Astrocyte (in vitro differentiated cells and primary cell): Measurements from ENCODE around the gene IL2RA. TPM values are rescaled to one million over a fixed set of nuclear protein-coding genes. Genes with fewer than 3 reads are reported as not detected.

ENCODE experiments used
- DNase-seq: peaks from one replicate; pipeline ENCODE4 v3.0.0-alpha.2; 2010; ENCODE audit warnings: low read depth
- FAIRE-seq: peaks from 2 replicates; lab custom pipeline; 2011; peaks lifted over from hg19 to GRCh38; lab: Jason Lieb, UNC
- H2AFZ ChIP-seq: 2 replicates; pipeline ENCODE4 v1.6.0; 2012; ENCODE audit warnings: low read depth, low read length, inconsistent platforms
- H3K27ac ChIP-seq: 2 replicates; pipeline ENCODE4 v1.5.1; 2011; ENCODE audit warnings: low read depth, low read length, inconsistent platforms
- H3K27me3 ChIP-seq: 2 replicates; pipeline ENCODE4 v1.6.0; 2011; ENCODE audit warnings: low read length, inconsistent platforms; ENCODE audit not compliant: insufficient read depth
- H3K36me3 ChIP-seq: 2 replicates; pipeline ENCODE4 v1.5.1; 2011; ENCODE audit warnings: low read length, inconsistent platforms; ENCODE audit not compliant: insufficient read depth
- H3K4me1 ChIP-seq: 2 replicates; pipeline ENCODE4 v1.5.1; 2011; ENCODE audit warnings: low read length, inconsistent platforms; ENCODE audit not compliant: insufficient read depth
- H3K4me2 ChIP-seq: 2 replicates; pipeline ENCODE4 v1.6.0; 2012; ENCODE audit warnings: low read length, inconsistent platforms
- H3K4me3 ChIP-seq: 2 replicates; pipeline ENCODE4 v1.5.1; 2011; ENCODE audit warnings: low read depth, mild to moderate bottlenecking, low read length, inconsistent platforms; ENCODE audit not compliant: insufficient read depth
- H3K79me2 ChIP-seq: 2 replicates; pipeline ENCODE4 v1.6.0; 2012; ENCODE audit warnings: mild to moderate bottlenecking, low read length, inconsistent platforms; ENCODE audit not compliant: insufficient read depth
- H3K9ac ChIP-seq: 2 replicates; pipeline ENCODE4 v1.6.0; 2012; ENCODE audit warnings: mild to moderate bottlenecking, low read length, inconsistent platforms
- H3K9me3 ChIP-seq: 2 replicates; pipeline ENCODE4 v1.5.1; 2012; ENCODE audit warnings: low read depth, mild to moderate bottlenecking, low read length, inconsistent platforms; ENCODE audit not compliant: insufficient read depth
- H4K20me1 ChIP-seq: 2 replicates; pipeline ENCODE4 v1.6.0; 2012; ENCODE audit warnings: low read length, inconsistent platforms; ENCODE audit not compliant: insufficient read depth
- H3K27ac Mint-ChIP-seq: one replicate; pipeline ENCODE4 v1.8.0; 2021; ENCODE audit warnings: mild to moderate bottlenecking, mixed read lengths; ENCODE audit not compliant: unreplicated experiment
- H3K27me3 Mint-ChIP-seq: one replicate; pipeline ENCODE4 v1.8.0; 2021; ENCODE audit warnings: low read depth, mixed read lengths; ENCODE audit not compliant: unreplicated experiment
- H3K36me3 Mint-ChIP-seq: one replicate; pipeline ENCODE4 v1.8.0; 2021; ENCODE audit warnings: low read depth, mixed read lengths; ENCODE audit not compliant: unreplicated experiment
- H3K4me1 Mint-ChIP-seq: one replicate; pipeline ENCODE4 v1.8.0; 2021; ENCODE audit warnings: low read depth, mixed read lengths; ENCODE audit not compliant: unreplicated experiment
- H3K4me3 Mint-ChIP-seq: one replicate; pipeline ENCODE4 v1.8.0; 2021; ENCODE audit warnings: mild to moderate bottlenecking, moderate library complexity, mixed read lengths; ENCODE audit not compliant: unreplicated experiment
- H3K9me3 Mint-ChIP-seq: one replicate; pipeline ENCODE4 v1.8.0; 2021; ENCODE audit warnings: mild to moderate bottlenecking, mixed read lengths; ENCODE audit not compliant: unreplicated experiment
- EZH2 ChIP-seq: IDR thresholded peaks from 2 replicates; pipeline ENCODE4 v1.6.1; 2012; ENCODE audit warnings: mild to moderate bottlenecking, low read length, inconsistent platforms; ENCODE audit not compliant: insufficient read depth
- total RNA-seq: library from RNA; stranded (reverse); gene quantifications from 2 replicates; pipeline ENCODE4 v1.2.1, GENCODE V29; 2021
- TF ChIP-seq, protein P1 (sequence below): IDR thresholded peaks from 2 replicates; pipeline ENCODE4 v1.5.1; 2011; ENCODE audit warnings: low read depth, mild to moderate bottlenecking, inconsistent platforms, low read length, moderate library complexity; ENCODE audit not compliant: insufficient read depth

The IL2RA gene
- total RNA-seq, 1 donor from 2014 or later = not detected

DNA sequence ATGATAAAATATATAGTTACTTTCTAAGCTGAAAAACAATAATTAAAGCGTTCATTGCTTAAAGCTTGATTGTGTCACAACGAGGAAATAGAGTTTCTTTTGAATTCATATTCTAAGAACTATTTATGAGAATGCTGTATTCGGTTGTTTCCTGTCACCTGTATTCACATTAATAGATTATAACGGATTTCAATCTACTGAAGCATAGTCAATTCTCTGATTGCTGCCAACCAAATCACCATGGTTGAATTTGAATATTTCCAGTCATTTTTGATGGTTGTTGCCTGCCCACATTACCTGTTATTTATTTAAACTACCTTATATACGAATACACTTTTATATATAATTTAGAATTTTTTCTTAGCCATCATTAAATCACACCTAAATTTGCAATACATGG lies 22.0 kb downstream of the IL2RA start:
- H3K27me3 Mint-ChIP-seq = peaks cover 32% of the 10 kb centered on the region
- H3K9me3 Mint-ChIP-seq = peaks cover 4% of the 10 kb centered on the region
- no peak overlapping the region for H3K27ac Mint-ChIP-seq

GRCh38 chr10:6039711-6040110 lies 22.5 kb downstream of the IL2RA start:
- H3K27me3 ChIP-seq = peaks cover 12% of the 10 kb centered on the region
- H3K4me3 ChIP-seq = no peak overlapping the region
- no peak overlapping the region for H3K9ac ChIP-seq
- DNase-seq = no peak
- H3K9me3 ChIP-seq = no peaks in the 10 kb centered on the region
- no peaks in the 10 kb centered on the region for H3K79me2 ChIP-seq
- Mint-ChIP-seq H3K4me3 (no peak overlapping the region), H3K4me1 (no peaks in the 10 kb centered on the region), H3K27ac (no peak overlapping the region), H3K27me3 (peaks cover 28% of the 10 kb centered on the region), H3K9me3 (peaks cover 4% of the 10 kb centered on the region), H3K36me3 (no peaks in the 10 kb centered on the region)
- H4K20me1 ChIP-seq = no peaks in the 10 kb centered on the region
- no peaks in the 10 kb centered on the region for H3K36me3 ChIP-seq
- H3K27ac ChIP-seq = no peak overlapping the region
- H3K4me2 ChIP-seq = no peak overlapping the region
- no peak overlapping the region for H2AFZ ChIP-seq
- no peak for FAIRE-seq
- TF ChIP-seq, protein P1, sequence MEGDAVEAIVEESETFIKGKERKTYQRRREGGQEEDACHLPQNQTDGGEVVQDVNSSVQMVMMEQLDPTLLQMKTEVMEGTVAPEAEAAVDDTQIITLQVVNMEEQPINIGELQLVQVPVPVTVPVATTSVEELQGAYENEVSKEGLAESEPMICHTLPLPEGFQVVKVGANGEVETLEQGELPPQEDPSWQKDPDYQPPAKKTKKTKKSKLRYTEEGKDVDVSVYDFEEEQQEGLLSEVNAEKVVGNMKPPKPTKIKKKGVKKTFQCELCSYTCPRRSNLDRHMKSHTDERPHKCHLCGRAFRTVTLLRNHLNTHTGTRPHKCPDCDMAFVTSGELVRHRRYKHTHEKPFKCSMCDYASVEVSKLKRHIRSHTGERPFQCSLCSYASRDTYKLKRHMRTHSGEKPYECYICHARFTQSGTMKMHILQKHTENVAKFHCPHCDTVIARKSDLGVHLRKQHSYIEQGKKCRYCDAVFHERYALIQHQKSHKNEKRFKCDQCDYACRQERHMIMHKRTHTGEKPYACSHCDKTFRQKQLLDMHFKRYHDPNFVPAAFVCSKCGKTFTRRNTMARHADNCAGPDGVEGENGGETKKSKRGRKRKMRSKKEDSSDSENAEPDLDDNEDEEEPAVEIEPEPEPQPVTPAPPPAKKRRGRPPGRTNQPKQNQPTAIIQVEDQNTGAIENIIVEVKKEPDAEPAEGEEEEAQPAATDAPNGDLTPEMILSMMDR = no peak
- no peak for TF ChIP-seq EZH2
- no peaks in the 10 kb centered on the region for H3K4me1 ChIP-seq

More for the DNA sequence above, 22.0 kb downstream of the IL2RA start:
- H3K36me3 ChIP-seq = no peaks in the 10 kb centered on the region
- no peak overlapping the region for H3K9ac ChIP-seq
- Mint-ChIP-seq H3K4me1 (no peaks in the 10 kb centered on the region), H3K4me3 (no peak overlapping the region), H3K36me3 (no peaks in the 10 kb centered on the region)
- no peaks in the 10 kb centered on the region for H3K9me3 ChIP-seq
- no peak overlapping the region for H2AFZ ChIP-seq
- H3K27ac ChIP-seq = no peak overlapping the region
- H3K4me1 ChIP-seq = no peaks in the 10 kb centered on the region
- DNase-seq = no peak
- no peaks in the 10 kb centered on the region for H3K79me2 ChIP-seq
- H3K4me3 ChIP-seq = no peak overlapping the region
- FAIRE-seq = no peak
- H3K27me3 ChIP-seq = peaks cover 12% of the 10 kb centered on the region
- H3K4me2 ChIP-seq = no peak overlapping the region
- TF ChIP-seq EZH2 = no peak
- TF ChIP-seq, protein P1 = no peak
- no peaks in the 10 kb centered on the region for H4K20me1 ChIP-seq

DNA sequence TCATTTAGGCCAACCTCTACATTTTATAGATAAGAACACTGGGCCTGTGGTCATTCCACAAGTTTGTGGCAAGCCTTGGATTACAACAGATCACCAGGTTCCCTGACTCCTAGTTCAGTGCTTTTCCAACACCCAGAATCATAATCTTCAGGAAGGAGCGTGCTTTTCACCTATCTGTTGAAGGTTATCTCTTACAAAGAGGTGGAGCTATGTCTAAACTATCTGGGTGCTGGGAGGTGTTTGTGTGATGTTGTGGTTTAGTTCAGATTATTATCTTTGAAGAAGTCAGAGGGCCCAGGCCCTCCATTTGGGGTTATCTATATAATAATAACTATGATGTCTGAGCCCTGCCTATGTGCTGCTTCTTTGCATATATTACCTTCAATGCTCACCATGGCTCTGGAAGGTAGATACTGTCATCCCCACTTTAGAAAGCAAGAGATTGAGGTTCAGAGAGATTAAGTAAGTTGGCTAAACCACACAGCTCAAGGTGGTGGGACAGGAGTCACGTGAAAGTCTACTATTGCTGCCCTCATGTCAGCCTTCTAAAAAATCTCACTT lies 24.0 kb downstream of the IL2RA start:
- no peak for DNase-seq
- H3K36me3 ChIP-seq = no peaks in the 10 kb centered on the region

More for the DNA sequence above, 24.0 kb downstream of the IL2RA start:
- Histone ChIP-seq H2AFZ (no peak overlapping the region), H3K4me2 (no peak overlapping the region), H3K9me3 (no peaks in the 10 kb centered on the region), H3K4me3 (no peak overlapping the region), H3K27me3 (peaks cover 10% of the 10 kb centered on the region), H3K79me2 (no peaks in the 10 kb centered on the region), H4K20me1 (no peaks in the 10 kb centered on the region), H3K9ac (no peak overlapping the region), H3K27ac (no peak overlapping the region), H3K4me1 (no peaks in the 10 kb centered on the region)
- no peak overlapping the region for H3K27ac Mint-ChIP-seq
- no peak for TF ChIP-seq EZH2
- TF ChIP-seq, protein P1 = no peak
- H3K27me3 Mint-ChIP-seq = peaks cover 24% of the 10 kb centered on the region
- peaks cover 4% of the 10 kb centered on the region for H3K9me3 Mint-ChIP-seq
- H3K4me1 Mint-ChIP-seq = peaks cover 9% of the 10 kb centered on the region
- no peak overlapping the region for H3K4me3 Mint-ChIP-seq
- FAIRE-seq = no peak
- H3K36me3 Mint-ChIP-seq = no peaks in the 10 kb centered on the region
